GM21737 (cell line): ENCODE measurements around the gene SPATA13.
"Not testable (repeated sequence)": the region's sequence is repeated elsewhere in the genome, so short reads cannot be mapped to it uniquely, and the experiment has no call there.

Experiments
- ATAC-seq: cut with Tn5 transposase; IDR thresholded peaks from one replicate; pipeline ENCODE4 v1.9.1; 2021; ENCODE audit warnings: mild to moderate bottlenecking, moderate library complexity; ENCODE audit not compliant: unreplicated experiment

SPATA13 gene

DNA sequence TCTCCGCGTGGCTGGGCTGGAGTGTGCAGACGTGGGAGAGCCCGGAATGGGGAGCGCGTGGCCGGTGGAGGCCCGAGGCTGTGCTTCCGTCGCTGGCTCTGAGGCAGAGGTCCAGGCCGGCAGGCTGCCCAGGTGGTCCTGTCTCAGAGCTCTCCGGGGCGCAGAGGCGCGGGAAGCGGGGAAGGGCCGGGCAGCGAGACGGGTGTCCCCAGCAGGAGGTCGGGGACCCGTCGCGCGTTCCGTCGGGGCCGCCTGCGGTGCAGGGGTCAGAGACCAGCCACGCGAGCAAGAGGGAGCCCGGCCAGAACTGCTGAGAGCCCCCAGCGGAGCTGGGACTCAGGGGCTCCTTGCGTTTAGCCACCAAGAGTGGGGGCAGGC is 147.5 kb downstream of the SPATA13 start:
- ATAC-seq = no peak

DNA sequence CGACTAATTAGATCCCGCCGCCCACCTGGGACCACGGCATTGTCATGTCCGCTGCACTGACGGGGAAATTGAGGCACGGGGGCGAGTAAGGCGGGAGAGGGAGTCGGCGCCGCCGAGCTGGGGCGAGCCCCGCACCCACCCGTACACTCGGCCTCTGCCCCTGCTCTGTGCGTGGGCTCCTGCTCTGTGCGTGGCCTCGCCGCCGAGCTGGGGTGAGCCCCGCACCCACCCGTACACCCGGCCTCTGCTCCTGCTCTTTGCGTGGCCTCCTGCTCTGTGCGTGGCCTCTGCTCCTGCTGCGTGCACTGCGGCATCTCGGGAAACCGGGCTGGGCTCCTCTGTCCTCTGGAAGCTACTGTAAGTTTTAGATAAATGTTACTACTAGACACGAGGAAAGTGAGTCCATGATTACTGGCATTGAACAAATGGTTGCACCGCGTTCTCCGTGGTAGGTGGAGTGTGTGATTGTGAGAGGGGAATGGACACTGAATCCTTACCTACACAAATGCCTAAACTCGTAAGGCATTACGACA is 148.0 kb downstream of the SPATA13 start:
- ATAC-seq = no peak

DNA sequence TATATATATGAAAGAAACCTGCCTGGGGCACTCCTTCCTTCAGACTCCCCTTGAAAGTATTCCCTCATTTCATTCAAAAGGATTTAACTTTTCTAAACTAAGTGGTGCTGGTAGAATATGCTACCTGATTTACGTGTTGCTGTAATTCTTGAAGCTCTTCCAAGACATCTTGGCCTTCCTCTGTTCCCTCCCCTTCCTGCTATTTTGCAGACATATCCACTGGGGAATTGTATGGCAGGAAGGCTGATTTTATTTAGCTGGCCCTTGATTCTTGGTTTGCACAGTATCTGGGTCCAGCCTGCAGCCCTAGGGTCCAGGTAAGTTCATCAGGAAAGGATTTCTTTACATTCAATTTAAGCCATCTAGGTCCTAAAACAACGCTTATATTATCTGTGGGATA is 148.8 kb downstream of the SPATA13 start, which contains the start of gene C1QTNF9:
Gene C1QTNF9, plus strand, starts transcription at position 281 of the 400 bp plus-strand sequence. CDS start 6,424 bp downstream, outside the sequence.
- not testable (repeated sequence) for ATAC-seq

DNA sequence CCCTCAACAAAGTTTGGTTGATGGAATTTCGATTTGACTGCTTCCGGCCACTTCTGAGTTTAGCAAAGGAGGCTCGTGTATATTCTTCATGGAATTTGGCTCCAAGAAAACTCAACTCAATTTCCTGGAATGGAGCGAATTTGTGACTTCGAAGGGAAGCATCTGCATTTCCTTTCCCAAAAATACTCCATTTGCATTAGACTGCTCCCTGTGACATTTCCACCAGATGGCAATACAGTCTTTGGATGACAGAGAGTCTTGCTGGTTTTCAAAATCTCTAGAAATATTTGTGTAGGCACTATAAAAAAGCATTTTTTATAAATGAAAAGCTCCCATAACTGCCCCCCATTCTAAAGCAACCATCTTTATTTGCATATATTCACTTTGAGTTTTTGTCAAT is 152.9 kb downstream of the SPATA13 start:
- no peak for ATAC-seq

DNA sequence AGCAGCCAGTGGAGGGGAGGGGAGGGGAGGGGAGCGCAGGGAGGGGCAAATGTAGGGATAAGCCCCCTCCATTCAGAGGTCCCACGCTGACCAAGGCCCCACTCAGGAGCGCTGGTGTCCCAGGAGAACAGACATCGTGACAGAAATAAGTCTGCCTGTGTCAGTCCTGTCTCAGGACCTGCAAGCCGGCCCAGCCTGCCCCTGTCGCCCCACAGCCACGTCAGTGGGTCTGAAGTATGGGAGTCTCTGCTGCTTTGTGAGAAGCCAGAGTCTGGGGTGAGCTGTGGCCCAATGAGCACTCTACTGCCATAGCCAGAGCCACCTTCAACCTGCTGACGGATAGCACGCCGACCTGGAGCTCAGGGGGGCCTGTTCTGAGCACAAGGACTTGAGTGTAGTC is 157.3 kb downstream of the SPATA13 start:
- ATAC-seq = not testable (repeated sequence)

DNA sequence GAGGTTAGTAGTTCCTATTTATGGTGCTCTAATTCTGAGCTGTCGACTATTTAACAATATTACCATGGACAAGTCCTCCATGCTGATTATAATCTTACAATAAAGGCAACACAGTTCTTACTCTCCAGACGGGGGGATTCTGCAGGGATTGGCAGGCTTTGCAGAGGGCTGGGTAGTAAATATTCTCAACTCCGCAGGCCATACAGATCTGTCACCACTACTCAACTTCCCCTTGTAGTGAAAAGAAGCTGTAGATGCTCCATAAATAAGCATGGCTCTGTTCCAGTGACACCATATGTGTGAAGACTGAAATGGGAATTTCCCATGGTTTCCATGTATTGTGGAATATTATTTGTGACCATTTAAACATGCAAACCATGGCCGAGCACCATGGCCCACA is 158.4 kb downstream of the SPATA13 start:
- not testable (repeated sequence) for ATAC-seq

DNA sequence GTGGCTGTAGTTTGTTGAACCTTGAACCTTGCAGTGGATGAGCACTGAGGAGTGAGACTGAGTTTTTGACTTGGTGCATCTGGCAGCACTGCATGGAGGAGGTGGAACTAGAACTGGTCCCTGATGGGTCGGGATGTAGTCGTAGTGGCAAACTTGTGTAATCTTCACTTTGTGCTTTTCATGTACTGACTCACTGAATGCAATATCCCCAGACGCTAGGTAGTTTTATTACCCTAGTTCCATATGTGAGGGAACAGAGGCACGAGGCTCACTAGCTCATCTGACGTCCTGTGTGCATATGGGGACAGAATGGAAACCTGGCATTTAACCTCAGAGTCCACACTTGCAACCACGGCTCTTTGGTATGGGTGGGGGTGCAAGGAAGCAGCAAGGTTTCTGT is 159.1 kb downstream of the SPATA13 start:
- not testable (repeated sequence) for ATAC-seq

DNA sequence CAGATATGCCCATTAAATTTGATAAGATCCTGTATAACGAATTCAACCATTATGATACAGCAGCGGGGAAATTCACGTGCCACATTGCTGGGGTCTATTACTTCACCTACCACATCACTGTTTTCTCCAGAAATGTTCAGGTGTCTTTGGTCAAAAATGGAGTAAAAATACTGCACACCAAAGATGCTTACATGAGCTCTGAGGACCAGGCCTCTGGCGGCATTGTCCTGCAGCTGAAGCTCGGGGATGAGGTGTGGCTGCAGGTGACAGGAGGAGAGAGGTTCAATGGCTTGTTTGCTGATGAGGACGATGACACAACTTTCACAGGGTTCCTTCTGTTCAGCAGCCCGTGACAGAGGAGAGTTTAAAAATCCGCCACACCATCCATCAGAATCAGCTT is 160.9 kb downstream of the SPATA13 start:
- not testable (repeated sequence) for ATAC-seq

DNA sequence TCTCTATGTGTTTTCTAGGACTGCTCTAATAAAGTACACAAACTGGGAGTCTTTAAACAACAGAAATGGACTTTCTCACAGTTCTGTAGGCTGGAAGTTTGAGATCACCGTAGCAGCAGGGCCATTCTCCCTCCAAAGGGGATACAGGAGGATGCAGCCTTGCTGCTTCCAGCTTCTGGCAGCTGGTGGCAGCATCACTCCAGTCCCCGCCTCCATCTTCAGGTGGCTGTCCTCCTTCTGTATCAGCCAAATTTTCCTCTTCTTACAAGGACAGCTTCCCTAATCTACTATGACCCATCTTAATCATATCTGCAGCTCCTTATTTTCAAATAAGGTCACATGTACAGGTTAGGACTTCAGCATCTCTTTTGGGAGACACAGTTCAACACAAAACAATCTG is 161.9 kb downstream of the SPATA13 start:
- not testable (repeated sequence) for ATAC-seq

DNA sequence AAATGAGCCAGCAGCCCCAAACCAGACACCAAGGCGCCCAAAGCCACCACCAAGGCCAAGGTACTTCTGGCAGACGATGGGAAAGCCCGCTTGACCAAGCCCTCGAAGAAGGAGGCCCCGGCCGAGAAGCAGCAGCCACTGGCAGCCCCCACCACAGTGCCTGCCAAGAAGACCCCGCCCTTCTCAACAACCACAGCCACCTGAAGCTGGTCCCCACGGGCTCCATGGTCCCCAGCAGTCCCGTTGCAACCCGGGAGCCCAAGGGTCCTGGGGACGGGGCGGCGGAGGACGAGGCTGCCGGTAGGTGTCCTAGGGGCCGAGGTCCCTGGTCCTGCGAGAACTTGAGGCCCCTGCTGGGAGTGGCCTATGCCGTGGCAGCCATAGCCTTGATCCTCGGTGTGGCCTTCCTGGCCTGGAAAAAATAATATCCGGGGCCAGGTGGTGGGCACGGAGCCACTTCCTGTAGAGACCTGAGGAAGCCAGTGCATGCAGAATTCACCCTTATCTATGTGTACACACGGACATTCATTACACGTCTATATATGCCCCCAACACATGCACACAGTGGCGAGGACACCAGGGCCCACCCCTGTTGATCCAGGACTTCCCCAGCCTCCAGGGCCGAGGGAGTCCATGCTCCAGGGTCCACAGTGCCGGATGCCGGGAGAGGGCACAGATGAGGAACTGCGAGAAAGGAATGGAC is 162.7 kb downstream of the SPATA13 start:
- ATAC-seq = no peak

DNA sequence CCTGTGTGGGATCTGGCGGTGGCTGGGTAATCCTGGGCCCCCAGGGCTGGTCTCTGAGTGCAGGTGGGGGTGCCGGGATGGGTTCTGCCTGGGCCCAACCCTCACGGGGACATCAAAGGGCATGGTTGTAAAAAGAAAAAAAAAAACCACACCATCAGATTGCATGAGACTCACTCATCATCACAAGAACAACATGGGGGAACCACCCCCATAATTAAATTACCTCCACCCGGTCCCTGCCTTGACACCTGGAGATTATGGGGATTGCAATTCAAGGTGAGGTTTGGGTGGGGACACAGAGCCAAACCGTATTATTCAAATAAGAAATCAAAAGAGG is 163.2 kb downstream of the SPATA13 start:
- no peak for ATAC-seq

DNA sequence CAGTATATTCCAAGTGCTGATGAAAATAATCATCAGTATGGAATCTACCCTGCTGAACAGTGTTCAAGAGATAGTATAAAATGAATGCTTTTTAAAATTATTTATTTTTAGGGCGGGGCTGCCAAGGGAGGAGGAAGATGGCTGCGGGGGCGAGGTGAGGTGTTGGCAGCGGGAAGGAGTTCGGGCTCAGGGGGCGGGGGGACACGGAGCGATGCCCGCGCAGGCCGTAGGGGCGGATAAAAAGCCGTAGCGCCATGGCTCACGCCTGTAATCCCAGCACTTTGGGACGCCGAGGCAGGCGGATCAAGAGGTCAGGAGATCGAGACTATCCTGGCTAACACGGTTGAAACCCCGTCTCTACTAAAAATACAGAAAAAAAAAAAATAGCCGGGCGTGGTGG is 167.1 kb downstream of the SPATA13 start:
- not testable (repeated sequence) for ATAC-seq

DNA sequence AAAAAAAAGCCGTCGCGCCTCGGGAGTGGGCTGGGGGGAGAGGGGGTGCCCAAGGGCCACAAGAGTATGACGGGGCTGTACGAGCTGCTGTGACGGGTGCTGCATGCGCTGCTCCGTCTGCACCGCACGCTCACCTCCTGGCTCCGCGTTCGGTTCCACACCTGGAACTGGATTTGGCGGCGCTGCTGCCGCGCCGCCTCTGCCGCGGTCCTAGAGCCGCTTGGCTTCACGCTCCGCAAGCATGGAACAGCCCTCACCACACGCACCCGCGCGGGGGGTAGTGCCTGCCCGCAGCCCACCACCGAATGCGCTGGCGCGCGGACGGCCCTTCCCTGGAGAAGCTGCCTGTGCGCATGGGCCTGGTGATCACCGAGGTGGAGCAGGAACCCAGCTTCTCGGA is 167.6 kb downstream of the SPATA13 start:
- ATAC-seq = no peak

DNA sequence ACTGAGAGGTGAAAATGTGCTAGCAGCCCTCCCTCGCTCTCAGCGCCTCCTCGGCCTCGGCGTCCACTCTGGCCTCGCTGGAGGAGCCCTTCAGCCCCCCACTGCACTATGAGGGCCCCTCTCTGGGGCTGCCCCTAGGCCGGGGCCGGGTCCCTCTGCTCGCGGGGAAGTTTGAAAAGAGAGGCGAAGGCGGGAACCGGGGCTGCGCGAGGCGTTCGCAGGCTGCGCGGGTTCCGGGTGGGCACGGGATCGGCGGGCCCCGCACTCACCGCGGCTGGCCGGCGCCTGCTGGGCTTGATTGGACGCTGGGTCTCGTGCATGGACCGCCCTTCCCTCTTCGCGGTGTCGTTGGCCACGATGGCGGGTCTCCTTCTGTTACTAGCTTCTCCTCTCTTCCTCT is 178.2 kb downstream of the SPATA13 start:
- no peak for ATAC-seq

DNA sequence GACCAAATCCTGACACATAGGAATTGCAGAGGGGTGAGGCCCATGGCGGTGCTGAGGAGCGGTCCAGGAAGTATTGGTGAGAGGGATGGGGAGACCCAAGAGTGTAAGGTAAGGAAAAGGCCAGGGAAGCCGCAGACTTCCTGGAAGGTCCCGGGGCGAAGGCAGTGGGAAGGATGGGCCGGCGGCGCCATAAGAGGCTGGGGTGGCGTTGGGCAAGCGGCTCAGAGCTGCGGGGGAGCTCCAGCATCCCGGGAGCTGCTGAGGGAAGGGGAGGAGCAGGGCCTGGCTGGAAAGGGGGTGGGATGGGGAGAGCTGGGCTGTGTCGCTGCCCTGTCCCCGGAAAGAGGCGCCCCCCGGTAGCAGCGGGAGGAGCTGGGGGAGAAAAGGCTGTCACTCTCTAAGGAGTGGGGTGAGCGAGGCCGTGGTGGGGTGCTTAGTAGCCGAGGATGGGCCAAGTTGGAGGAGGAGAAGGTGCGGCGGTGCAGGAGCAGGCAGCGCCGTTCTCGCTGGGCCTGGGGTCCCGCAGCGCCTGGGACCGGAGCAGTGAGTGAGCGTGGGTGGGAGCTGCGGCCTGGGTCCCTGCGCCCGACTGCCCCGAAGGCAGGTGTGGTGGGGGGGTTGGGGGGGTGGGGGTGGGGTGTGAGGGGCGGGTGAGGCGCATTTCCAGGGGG is 179.6 kb downstream of the SPATA13 start:
- ATAC-seq = no peak

DNA sequence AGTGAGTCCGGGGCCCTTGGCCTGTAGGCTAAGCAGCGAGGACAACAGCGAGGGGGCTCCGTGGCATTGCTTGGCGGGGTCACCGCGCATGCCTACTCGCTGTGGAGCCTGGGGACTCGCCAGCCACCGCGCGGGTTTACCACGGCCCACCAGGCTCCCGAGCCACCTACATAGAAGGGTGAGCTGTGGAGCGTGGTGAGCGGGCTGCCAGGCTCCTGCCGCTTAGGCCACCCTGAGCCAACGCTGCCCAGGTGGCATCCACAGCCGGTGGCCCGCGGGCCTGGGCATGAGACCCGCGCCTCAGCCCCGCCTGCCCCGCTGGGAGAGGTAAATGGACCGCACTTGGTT is 180.1 kb downstream of the SPATA13 start:
- no peak for ATAC-seq

DNA sequence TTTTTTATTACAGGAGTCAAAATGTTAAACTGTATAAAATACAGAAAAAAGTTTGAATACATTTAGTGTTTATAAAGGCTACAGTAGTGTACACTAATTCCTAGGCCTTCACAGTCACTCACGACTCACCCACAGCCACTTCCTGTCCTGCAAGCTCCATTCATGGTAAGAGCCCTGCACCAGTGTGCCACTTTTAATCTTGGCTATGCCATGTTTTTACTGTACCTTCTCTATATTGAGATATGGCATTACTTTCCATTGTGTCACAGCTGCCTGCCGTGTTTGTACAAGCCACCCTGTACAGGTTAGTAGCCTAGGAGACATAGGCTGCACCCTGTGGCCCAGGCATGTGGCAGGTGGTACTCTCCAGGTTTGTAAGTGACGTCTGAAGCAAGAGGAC is 180.9 kb downstream of the SPATA13 start:
- no peak for ATAC-seq

DNA sequence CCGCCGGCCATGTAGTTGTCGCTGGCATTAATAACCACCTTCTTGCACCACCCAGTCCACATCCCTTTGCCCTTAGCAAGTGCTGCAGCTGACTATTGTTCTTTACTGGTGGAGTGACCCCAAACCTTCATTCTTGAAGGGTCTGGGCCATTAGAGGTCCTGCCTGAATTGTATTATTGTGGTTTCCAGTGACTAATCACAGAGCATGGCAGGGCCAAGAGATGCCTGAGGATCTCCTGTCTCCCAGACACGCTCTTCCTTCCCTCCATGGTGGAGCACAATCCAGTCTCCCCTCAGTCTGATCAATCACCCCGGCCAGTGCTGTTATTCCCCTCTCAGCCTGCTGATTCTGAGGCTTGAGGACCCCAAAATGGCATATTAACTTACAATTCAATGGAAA is 187.9 kb downstream of the SPATA13 start:
- no peak for ATAC-seq

DNA sequence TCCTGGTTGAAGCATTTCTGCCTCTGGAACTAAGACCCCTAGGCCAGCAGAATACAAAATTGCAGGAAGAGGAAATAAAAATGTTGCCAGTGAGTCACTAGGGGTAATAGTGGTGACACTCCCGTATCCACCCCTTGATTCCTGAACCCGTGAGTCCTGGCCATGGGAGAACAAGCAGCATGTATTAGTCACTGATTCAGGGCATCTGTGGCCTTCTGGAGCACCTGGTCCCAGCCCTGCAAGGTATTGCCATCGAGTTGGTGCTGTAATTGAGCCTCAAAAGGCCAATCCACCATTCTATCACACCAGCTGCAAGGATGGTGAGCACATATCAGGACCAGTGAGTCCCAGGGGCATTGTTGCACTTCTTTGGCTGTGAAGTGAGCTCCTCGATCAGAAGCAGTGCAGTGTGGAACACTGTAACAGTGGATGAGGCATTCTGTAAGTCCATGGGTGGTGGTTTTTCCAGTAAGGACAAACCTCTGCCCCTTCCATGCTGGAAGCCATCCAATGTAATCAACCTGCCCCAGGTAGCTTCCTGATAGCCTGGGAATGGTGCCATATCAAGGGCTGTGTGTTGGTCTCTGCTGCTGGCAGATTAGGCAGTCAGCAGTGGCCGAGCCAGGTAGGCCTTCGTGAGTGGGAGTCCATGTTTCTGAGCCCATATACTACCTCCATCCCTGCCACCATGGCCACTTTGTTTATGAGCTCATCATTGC is 188.4 kb downstream of the SPATA13 start:
- ATAC-seq = no peak

DNA sequence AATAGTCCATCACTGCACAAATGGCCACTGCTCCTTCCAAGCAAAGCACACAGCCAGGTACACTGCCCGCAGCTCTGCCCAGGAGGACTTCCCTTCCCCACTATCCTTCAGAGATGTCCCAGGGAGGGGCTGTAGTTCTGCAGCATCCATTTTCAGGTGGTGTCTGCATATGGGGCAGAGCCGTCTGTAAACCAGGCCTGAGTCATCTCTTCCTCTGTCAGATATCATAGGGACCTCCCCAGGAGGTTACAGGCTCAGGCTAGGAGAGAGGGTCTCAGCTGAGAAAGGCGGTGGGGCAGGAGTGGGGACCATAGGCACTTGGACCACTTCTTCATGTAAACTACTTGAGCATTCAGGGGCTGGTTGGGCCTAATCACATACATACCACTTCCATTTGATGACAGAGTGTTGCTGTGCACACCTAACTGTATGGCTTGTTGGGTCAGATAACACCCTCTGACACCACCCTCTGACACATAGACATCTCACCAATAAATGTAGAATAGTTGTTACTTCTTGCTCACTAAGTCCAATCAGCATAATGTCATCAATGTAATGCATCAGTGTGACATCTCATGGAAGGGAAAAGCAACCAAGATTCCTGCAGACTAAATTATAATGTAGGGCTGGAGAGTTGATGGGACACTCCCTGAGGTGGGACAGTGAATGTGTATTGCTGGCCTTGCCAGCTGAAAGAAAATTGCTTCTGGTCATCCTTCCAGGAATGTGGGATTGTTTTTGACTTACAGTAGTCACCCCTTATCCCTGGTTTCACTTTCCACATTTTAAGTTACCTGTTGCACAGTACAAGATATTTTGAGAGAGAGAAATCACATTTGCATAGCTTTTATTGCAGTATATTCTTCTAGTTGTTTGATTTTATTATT is 189.5 kb downstream of the SPATA13 start:
- not testable (repeated sequence) for ATAC-seq

DNA sequence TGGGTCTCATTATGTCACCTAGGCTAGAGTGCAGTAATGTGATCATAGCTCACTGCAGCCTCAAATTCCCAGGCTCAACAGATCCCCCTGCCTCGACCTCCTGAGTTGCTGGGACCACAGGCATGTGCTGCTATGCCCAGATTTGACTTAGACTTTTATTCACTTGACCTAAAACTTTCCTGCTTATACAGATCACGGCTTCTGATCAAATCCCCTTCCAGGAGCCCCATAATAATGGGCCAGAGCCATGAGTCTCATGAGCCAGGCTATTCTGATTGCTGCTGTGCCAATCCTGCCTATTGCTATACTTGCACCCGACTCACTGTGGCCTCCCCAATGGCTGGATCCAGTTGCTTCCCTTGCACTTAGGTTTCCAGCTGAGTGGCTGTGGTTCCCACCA is 190.9 kb downstream of the SPATA13 start:
- ATAC-seq = no peak
